GM18867 (cell line): ENCODE data around the gene GPAT3.
"Not testable (repeated sequence)": the region's sequence is repeated elsewhere in the genome, so short reads cannot be mapped to it uniquely, and the experiment has no call there.

Experiments used
- ATAC-seq: cut with Tn5 transposase; IDR thresholded peaks from one replicate; pipeline ENCODE4 v1.9.1; 2021; ENCODE audit warnings: mild to moderate bottlenecking, moderate library complexity; ENCODE audit not compliant: unreplicated experiment

The GPAT3 gene

DNA sequence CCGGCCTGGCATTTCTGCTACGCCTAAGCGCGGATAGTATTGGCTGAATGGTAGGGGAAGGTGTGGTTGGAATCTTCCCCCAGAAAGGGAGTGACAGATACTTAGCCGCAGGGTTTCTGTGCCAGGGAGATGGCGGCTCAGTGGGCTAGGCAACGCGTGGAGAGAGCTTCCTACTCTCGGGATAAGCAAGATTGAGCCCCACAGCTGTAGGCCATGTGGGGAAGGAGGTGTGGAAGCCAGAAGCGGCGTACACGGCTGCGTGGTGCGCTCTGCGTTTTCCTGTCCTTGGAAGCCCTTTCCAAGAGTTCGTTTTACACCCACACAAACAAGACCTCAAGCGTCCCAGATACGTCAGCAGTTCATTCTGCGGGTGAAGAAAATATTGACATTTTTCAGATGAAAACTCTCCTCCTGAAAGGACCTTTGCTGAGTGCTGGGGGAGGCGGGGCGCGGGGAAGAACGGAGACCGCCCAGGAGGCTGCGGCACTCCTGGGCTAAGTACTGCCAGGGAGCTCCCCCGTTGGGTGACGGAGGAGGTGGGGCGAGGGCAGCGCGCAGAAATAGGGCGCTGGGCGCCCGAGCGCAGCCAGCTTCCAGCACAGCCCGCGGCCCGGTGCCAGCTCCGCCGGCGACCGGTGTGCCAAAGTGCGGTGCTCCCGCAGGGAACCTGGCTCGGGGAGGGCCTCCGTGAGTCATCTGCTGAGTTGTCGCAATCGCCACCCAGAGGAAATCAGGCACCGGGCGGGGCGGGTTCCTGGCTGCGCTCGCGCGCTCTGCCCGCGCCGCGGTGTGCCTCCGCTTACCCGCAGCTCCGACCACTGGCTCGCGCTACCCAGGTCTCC, at the start of gene GPAT3:
Gene GPAT3 (plus strand): TSS at position 589 of the 842 bp plus-strand sequence. CDS start 515 bp downstream, outside the sequence.
- ATAC-seq, result peak; percentile 89

DNA sequence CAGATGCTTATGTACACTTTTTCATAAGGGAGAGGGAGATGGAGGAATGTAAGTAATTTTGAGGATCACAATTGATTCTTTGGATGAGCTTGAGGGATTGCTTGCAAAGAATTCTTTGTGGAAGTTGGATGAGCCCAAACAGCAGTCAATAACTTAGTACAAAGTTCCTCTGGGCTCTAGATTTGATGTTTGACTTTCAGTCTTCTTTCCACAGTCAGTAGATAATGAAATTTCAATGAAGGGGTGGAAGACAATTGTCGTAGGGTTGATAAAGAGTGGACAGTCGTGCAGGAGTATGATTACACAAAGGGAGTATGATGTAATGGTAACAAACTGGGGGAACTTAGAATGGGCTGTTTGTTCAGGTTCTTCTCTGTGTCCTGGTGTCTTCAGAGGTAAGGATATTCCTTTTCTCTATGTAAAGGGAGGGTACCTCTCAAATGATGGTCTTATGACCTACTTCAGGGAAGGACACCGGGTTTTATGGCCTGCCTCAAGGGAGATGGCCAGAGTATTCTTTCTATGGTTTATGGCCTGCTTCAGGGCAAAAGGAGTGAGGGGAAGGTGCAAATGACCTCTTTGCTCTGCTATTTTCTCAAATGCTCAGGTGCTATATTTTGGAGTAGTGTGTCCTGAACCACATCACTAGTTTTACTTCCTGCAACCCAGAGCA, 49.3 kb upstream of the GPAT3 start:
- no peak for ATAC-seq

DNA sequence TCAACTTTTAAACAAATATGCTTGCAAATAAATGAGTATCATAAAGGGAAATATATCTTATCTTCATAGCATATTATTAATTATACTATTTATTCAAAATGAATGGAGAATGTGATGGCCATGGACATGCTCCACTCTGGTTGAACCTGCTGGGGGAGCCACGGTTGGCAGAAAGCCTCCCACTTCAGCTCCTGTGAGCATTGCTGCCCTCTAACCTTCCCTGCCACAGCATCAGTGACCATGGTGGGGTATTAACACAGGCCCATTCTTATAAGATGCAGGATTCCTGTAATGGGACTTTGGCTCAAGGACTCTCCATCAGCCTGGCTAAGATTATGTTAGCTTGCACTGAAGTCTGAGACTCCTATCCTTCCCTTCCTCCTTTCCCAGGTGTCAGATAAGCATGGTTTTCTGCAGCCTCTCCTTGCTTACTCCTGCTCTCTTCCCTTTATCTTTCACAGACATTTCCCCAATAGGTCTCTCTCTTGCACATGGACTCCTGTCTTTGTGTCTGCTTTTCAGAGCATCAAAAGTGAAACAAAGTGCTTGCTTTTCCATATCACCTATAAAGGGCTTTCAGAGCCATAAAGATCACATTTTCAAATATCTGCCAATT, 46.1 kb upstream of the GPAT3 start:
- no peak for ATAC-seq

DNA sequence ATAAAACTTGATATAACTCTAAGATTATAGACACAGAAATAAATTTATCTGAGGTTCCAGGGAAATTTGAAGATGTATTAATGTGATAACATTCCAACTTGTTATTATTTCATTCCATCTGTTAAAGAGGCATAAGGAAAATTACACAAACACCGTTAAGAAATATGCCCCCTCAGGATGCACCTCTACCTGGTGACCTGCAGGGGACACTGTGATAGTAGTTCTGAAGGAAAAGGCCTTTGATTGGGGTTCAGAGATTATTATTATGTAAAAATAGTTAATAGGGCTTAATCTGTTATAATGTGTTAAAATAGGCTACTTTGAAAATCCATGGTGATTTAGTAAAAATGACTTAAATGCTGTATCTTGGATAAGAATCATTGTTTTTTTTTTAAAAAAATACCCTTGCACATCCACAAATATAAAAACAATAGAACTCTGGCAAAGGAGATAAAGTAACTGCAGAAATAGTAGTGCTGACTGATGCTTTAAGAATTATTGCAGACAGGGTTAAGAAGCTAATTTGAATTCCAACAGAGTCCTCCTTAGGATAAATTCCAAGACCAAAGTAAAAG, 44.9 kb upstream of the GPAT3 start:
- ATAC-seq, result peak; percentile 81

DNA sequence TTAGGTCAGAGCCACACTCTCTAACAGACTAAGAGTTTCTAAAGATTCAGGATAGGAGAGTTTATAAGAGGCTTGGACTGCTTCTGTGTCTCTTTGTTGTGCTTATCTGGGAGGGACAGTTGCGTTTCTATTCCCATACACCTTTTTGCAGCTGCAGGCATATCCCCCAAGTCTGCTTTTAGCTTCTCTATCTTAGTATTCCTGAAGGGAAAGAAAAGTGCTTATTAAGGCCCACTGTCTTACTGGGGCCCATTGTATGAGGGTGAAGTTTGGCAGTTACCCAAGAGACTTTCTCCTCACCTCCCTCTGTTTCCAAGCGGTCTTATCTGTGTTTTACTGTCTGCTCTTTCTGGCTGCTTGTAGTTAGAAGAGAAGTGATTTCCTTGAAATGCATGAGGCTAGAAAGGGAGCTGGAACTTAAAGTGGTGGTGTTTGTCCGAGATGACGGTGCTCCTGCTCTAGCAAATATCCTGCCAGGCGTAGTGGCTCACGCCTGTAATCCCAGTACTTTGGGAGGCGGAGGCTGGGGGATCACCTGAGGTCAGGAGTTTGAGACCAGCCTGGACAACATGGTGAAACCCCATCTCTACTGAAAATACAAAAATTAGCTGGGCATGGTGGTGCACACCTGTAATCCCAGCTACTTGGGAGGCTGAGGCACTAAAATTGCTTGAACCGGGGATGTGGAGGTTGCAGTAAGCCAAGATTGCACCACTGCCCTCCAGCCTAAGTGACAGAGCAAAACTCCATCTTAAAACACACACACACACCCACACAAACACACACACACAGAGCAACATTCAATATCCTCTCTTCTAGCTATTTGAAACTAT, 39.6 kb upstream of the GPAT3 start:
- ATAC-seq, result not testable (repeated sequence)

DNA sequence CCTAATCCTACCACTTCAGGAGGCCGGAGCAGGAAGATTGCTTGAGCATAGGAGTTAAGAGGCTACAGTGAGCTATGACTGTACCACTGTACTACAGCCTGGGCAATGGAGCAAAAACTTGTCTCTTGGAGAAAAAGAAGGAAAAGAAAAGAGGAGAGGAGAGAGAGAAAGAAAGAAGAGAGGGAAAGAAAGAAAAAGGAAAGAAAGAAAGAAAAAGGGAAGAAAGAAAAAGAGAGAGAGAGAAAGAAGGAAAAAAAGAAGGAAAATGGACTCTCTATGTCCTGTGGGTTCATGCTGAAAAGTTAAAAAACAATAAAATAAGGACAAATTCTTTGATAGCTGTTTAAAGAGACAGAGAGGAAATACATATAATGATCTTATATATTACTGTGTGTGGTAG, 37.7 kb upstream of the GPAT3 start:
- no peak for ATAC-seq

DNA sequence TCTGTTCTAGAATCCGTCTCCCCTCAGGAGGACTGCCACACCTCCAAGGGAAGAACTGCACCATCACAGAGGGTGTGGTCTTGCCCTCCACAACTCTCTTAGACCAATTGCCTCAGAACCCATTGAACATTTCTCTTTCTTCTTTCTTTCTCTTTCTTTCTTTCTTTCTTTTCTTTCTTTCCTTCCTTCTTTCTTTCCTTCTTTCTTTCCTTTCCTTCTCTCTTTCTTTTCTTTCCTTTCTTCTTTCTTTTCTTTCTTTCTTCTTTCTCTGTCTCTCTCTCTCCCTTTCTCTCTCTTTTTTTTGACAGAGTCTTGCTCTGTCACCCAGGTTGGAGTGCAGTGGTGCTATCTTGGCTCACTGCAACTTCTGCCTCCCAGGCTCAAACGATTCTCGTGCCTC, 34.2 kb upstream of the GPAT3 start:
- ATAC-seq, result not testable (repeated sequence)

DNA sequence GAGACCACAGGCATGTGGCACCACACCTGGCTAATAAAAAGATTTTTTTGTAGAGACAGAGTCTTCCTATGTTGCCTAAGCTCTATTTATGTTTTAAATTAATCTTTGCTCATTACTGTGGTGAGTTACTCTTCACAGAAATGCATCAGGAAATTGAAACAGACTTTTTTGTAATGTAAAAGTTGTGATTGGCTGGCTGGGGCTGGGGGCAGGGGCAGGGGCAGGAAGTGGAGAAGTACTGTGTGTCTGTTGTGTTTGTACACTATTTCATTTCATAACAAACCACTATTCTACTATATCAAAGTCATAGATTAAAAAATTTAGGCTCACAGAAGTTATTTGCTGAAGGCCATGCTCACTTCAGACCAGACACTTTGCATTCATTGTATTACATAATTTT, 31.9 kb upstream of the GPAT3 start:
- ATAC-seq, result no peak

DNA sequence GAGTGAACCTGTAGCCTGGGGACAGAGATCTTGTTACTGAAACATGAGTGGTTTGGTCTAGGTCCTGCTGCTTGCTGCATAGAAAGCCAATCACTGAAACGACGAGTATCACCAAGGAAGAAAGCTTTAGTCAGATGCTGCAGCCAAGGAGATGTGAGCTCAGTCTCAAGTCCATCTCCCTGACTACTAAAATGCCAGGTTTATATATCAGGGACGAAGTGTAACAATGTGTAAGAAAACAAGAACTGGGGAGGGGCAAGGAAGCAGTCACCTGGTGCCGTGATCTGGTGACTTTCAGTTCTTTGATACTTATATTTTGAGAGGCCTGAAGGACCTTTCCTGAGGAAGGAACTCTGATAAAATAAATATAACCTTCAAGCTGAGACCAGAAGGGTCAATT, 31.4 kb upstream of the GPAT3 start:
- no peak for ATAC-seq

DNA sequence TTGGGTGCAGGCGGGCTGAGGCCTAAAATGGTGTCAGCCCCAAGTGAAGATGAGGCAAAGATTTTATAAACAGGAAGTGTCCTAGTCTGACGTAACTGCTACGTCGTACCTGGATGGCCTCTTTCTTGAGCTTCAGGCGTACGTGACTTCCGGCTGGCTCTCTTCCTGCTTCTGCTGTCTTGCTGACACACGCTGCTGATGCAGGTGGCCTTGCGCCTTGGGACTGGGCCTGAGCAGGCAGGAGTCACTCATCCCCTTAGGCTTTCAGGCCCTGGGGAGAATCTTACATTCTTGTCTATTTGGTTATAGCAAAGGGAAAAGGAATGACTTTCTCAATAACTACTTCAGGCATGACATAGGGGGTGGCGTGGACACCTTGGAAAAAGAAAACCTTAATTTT, 30.9 kb upstream of the GPAT3 start:
- ATAC-seq, result no peak

DNA sequence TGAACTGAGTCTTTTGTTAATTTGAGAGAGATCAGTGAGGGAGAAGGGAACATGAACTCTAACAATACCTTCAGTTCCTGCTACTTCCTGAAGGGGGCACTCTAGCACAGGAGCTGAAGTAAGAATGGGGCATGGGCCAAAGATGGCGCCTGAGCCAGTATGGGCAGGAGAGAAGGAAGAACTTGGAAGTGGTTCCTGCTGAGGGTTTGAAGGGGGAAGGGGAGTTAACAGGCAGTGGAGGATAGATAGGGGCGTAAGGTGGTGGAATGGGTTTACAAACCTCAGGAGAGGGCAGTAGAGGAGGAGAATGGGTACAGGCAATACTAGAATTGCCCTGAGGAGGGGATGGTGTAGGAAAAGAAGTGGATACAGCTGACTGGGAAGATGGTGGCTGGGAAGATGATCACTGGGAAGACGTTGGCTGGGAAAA, 26.7 kb upstream of the GPAT3 start:
- not testable (repeated sequence) for ATAC-seq

DNA sequence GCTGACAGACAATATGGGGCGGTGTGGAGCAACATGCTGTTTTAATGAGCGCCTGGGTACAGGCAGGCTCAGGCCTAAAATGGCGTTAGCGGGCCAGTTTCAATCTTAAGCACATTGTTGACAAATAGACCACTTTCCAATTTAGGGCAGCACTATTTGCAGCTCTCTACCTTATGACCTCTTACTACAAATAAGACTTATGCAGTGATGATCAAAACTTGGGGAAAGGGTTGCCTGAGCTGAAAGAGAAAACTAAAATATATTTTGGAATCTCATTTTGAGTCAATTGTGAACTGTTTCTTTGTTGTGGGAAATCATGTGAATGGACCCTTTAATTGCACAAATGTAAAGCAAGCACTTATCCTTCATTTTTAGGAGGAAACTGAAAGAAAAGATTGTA, 25.5 kb upstream of the GPAT3 start:
- ATAC-seq, result no peak

DNA sequence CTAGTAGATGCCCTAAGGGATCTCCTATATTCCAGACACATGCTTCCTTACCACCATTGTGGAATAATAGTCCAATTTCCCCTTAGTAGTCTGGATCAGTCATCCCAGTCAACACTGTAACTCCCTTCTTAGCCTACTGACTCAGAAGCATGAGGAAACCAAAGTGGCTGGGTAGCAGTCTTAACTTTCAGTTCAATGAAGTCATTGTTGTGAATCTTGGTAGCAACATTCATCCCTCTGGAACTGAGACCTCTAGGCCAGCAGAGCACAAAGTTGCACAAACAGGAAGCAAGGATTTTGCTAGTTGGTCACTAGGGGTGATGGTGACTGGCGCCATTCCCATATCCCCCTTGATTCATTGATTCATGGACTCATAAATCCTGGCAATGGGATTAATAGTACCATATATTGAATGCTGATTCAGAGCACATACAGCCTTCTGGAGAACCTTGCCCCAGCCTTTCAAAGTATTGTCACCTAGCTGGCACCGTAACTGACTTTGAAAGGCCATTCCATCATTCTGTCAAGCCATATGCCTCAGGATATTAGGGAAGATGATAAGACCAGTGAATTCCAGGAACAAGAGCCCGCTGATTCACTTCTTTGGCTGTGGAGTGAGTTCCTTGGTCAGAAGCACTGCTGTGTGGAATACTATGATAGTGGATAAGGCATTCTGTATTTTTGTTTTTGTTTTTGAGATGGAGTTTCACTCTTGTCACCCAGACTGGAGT, 19.7 kb upstream of the GPAT3 start:
- no peak for ATAC-seq

DNA sequence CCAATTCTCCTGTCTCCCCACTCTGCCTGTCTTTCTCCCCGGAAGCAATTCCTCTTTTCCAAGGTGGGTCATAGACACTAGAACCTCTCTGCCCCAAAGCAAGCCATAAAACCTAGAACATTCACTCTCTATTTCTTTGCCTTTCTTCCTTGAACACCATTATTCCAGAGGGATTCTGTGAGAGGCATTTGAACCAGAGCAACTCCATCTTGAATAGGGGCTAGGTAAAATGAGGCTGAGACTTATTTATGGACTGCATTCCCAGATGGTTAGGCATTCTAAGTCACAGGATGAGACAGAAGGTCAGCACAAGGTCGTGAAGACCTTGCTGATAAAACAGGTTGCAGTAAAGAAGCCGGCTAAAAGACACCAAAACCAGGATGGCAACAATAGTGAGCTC, 13.7 kb upstream of the GPAT3 start:
- ATAC-seq, result no peak

DNA sequence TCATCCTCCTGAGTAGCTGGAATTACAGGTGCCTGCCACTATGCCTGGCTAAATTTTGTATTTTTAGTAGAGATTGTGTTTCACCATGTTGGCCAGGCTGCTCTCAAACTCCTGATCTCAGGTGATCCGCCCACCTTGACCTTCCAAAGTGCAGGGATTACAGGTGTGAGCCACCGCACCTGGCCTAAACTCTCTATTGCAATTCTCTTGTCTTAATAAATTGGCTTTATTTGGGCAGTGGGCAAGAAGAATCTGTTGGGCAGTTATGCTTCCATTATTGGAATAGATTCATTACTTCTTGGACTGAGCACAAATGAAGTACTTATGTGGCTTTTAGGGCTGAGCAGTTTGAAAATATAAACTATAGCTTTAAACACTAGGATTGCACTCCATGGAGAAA, 8.2 kb upstream of the GPAT3 start:
- ATAC-seq, result no peak

DNA sequence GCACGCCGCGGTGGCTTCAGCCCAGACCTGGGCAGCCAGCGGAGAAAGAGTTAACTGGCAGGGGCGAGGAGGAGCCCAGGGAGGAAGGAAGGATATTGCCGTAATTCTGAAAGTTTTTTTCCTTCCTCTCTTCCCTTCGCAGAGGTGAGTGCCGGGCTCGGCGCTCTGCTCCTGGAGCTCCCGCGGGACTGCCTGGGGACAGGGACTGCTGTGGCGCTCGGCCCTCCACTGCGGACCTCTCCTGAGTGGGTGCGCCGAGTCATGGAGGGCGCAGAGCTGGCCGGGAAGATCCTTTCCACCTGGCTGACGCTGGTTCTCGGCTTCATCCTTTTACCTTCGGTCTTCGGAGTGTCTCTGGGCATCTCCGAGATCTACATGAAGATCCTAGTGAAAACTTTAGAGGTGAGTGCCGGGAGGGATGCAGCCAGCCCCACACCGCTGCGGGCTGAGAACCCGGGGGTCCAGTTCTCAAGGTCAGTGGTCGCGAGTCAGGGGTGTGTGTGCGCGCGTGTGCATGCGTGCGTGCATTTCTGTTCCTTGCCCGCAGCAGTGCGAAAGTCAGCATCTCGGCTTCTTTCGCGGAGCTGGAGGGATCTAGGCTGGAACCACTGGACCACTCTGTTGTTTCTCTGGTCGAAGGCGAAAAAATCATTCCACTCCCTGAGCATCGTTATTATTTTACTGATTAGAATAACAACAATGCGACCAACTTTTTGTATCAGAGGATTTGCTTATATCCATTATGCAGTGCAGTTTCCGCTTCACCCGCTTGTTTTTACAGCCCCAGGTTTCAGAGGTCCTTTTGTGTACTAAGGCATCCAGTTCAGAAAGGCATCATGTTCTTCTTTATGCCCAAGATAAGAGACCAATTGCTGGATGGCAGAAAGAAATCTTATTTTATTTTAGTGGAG, 709 bp downstream of the GPAT3 start:
- ATAC-seq, result peak; percentile 23

DNA sequence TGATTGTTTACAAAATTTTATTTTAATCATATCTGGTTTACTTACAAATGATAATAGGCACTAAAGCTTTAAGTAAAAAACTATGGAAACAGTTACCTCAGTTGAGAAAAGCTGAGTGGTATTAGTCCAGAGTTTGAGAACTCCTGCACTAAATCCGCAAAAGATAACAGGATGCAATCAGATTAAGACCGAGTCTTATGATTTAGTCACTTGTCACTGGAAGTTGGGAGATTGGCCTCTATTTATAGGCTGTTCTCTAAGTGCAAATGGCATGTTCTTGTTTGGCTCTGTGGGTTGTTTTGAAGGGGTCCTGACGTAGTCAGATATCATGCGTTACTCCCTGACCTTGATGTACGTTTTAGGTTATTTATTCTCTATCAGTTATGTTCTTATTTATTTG, 6.3 kb downstream of the GPAT3 start:
- ATAC-seq, result no peak

DNA sequence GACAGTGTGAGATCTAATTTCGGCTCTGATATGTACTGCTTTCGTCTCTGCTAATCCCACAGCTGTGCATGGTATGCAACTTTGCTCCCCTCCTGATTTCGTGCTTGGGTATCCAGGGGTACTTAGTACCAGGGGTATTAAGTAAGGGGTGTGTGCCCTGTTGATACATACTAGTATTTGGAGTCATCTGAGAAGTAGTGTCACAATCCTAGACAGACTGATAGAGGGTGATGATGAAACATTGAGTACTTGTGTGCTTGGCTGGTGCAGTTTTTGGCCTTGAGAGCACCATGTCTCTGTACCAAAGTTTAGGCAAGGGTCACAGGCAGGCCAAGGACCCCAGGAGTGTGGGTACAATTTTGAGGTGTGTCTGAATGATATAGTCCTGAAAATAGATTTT, 10.9 kb downstream of the GPAT3 start:
- no peak for ATAC-seq
